ENCODE measurements around the gene TMEM108.

TMEM108 gene

DNA sequence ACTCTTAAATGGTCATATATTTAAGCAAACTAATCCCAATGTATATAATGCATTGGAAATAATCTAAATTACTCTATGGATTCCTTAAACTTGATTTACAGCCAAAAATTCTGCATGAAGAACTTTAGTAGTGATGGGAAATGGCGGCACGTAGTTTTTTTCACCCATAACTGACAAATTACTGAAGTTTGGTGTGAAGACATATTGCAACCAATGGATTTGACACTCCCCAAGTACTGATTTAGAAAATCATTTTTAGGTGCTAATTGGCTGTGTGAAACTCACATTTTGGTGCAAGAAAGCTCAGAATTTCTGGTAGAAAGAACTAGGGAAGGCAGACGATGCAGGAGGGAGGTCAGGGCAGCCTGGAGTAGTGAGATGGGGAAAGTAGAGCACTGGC, 19.3 kb upstream of the TMEM108 start:
- no peaks in the 10 kb centered on the region for H3K79me2 ChIP-seq (ENCODE audit: insufficient read depth, low read length)
- no peaks in the 10 kb centered on the region for H3K27me3 ChIP-seq (ENCODE audit: insufficient read depth, low read length, poor library complexity)
- no peaks in the 10 kb centered on the region for H4K20me1 ChIP-seq (ENCODE audit: insufficient read depth, low read length)
- H3K9me3 ChIP-seq (ENCODE audit: insufficient read depth, low read length, severe bottlenecking): no peaks in the 10 kb centered on the region
- TF ChIP-seq, protein P1, sequence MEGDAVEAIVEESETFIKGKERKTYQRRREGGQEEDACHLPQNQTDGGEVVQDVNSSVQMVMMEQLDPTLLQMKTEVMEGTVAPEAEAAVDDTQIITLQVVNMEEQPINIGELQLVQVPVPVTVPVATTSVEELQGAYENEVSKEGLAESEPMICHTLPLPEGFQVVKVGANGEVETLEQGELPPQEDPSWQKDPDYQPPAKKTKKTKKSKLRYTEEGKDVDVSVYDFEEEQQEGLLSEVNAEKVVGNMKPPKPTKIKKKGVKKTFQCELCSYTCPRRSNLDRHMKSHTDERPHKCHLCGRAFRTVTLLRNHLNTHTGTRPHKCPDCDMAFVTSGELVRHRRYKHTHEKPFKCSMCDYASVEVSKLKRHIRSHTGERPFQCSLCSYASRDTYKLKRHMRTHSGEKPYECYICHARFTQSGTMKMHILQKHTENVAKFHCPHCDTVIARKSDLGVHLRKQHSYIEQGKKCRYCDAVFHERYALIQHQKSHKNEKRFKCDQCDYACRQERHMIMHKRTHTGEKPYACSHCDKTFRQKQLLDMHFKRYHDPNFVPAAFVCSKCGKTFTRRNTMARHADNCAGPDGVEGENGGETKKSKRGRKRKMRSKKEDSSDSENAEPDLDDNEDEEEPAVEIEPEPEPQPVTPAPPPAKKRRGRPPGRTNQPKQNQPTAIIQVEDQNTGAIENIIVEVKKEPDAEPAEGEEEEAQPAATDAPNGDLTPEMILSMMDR (IDR thresholded peaks at IDR 0.05; ENCODE audit: borderline replicate concordance, extremely low read depth, low read length, poor library complexity, severe bottlenecking): no peak
- no peak for TF ChIP-seq EZH2 (IDR thresholded peaks at IDR 0.05; ENCODE audit: borderline replicate concordance, low read depth, low read length, severe bottlenecking)
- H3K36me3 ChIP-seq (ENCODE audit: insufficient read depth, low read length): no peaks in the 10 kb centered on the region
- no peak overlapping the region for H3K9ac ChIP-seq (ENCODE audit: low read depth, low read length)
- no peaks in the 10 kb centered on the region for H3K4me1 ChIP-seq (ENCODE audit: insufficient read depth, low read length)
- no peak overlapping the region for H3K4me3 ChIP-seq (ENCODE audit: low read depth in 1 of 2, low read length in 2 of 2)
- DNase-seq (no peak), ATAC-seq (ENCODE audit: insufficient read depth, low read depth) (no peak)
- no peak overlapping the region for H2AFZ ChIP-seq (ENCODE audit: low read depth, low read length)
- no peak overlapping the region for H3K4me2 ChIP-seq (ENCODE audit: insufficient read depth, low read length)
- no peak overlapping the region for H3K27ac ChIP-seq (ENCODE audit: low read length)

DNA sequence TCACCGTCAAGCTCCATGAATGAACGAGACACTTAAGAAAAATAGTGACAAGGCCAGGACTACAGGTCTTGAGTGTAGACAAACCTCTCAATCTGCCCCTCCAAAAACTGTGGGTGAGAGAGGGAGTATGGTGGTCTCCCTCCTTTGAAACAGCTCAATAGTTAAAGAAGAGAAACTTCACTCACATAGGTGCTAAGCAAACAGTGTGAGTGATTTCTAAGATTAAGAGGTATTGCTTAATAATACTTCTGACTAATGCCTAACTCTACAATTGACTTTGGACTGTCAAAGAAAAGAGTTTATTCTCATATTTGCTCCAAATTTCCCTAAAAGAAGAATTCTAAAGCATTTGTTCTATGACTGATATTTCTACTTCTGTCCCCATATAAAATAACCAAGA, 17.0 kb upstream of the TMEM108 start:
- Histone ChIP-seq H4K20me1 (ENCODE audit: insufficient read depth, low read length) (no peaks in the 10 kb centered on the region), H3K27me3 (ENCODE audit: insufficient read depth, low read length, poor library complexity) (no peaks in the 10 kb centered on the region), H3K27ac (ENCODE audit: low read length) (no peak overlapping the region), H3K4me3 (ENCODE audit: low read depth in 1 of 2, low read length in 2 of 2) (no peak overlapping the region), H3K36me3 (ENCODE audit: insufficient read depth, low read length) (no peaks in the 10 kb centered on the region), H3K9ac (ENCODE audit: low read depth, low read length) (no peak overlapping the region), H3K9me3 (ENCODE audit: insufficient read depth, low read length, severe bottlenecking) (no peaks in the 10 kb centered on the region), H3K4me2 (ENCODE audit: insufficient read depth, low read length) (no peak overlapping the region), H2AFZ (ENCODE audit: low read depth, low read length) (no peak overlapping the region), H3K4me1 (ENCODE audit: insufficient read depth, low read length) (no peaks in the 10 kb centered on the region), H3K79me2 (ENCODE audit: insufficient read depth, low read length) (no peaks in the 10 kb centered on the region)
- no peak for TF ChIP-seq EZH2 (IDR thresholded peaks at IDR 0.05; ENCODE audit: borderline replicate concordance, low read depth, low read length, severe bottlenecking)
- ATAC-seq (ENCODE audit: insufficient read depth, low read depth) (no peak), DNase-seq (no peak)

DNA sequence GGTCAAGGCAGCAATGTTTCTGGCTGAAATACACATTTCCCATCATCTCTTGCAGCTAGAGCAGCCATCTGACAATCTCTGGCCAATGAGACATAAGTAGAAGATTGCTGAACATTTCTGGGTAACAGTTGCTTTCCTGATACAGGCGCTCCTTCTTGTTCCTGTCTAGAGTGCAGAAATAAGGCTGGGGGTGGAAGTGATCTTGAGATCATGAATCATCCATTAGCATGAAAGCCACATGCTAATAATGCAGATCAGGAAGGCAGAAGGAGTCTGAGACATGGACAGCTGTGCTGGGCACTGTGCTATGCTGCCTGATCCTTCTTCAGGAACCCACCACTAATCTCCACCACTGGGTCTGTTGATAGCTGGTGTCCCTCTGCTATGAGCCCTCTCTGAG, 14.8 kb upstream of the TMEM108 start:
- Histone ChIP-seq H3K4me1 (ENCODE audit: insufficient read depth, low read length) (no peaks in the 10 kb centered on the region), H3K36me3 (ENCODE audit: insufficient read depth, low read length) (no peaks in the 10 kb centered on the region), H3K9me3 (ENCODE audit: insufficient read depth, low read length, severe bottlenecking) (no peaks in the 10 kb centered on the region), H3K27me3 (ENCODE audit: insufficient read depth, low read length, poor library complexity) (no peaks in the 10 kb centered on the region), H3K79me2 (ENCODE audit: insufficient read depth, low read length) (no peaks in the 10 kb centered on the region), H3K9ac (ENCODE audit: low read depth, low read length) (no peak overlapping the region), H3K4me2 (ENCODE audit: insufficient read depth, low read length) (no peak overlapping the region), H4K20me1 (ENCODE audit: insufficient read depth, low read length) (no peaks in the 10 kb centered on the region), H3K27ac (ENCODE audit: low read length) (no peak overlapping the region), H3K4me3 (ENCODE audit: low read depth in 1 of 2, low read length in 2 of 2) (no peak overlapping the region), H2AFZ (ENCODE audit: low read depth, low read length) (no peak overlapping the region)
- no peak for DNase-seq
- no peak for TF ChIP-seq EZH2 (IDR thresholded peaks at IDR 0.05; ENCODE audit: borderline replicate concordance, low read depth, low read length, severe bottlenecking)
- TF ChIP-seq, protein P1 (IDR thresholded peaks at IDR 0.05; ENCODE audit: borderline replicate concordance, extremely low read depth, low read length, poor library complexity, severe bottlenecking): no peak
- no peak for ATAC-seq (ENCODE audit: insufficient read depth, low read depth)

DNA sequence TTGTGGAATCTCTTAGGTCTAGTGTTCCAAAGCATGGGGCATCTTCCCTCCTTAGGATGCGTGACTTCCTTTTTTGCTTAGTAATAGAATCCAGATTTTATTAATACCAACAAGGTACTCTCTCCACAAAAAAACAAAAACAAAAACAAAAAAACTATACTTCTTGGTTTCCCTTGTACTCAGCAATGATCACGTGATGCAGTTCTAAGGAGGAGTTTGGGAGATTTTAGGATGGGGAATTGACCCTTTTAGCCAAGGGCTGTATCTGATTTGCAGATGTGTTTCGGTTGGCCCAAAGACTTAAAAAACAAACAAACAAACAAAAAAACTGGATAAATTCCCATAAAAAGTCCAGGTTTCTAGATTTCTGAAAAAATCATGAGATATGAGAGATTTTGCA, 12.6 kb upstream of the TMEM108 start:
- DNase-seq (no peak), ATAC-seq (ENCODE audit: insufficient read depth, low read depth) (no peak)
- Histone ChIP-seq H3K27me3 (ENCODE audit: insufficient read depth, low read length, poor library complexity) (no peaks in the 10 kb centered on the region), H3K36me3 (ENCODE audit: insufficient read depth, low read length) (no peaks in the 10 kb centered on the region), H2AFZ (ENCODE audit: low read depth, low read length) (no peak overlapping the region), H3K9ac (ENCODE audit: low read depth, low read length) (no peak overlapping the region), H3K27ac (ENCODE audit: low read length) (no peak overlapping the region), H3K4me1 (ENCODE audit: insufficient read depth, low read length) (no peaks in the 10 kb centered on the region), H4K20me1 (ENCODE audit: insufficient read depth, low read length) (no peaks in the 10 kb centered on the region), H3K9me3 (ENCODE audit: insufficient read depth, low read length, severe bottlenecking) (no peaks in the 10 kb centered on the region), H3K79me2 (ENCODE audit: insufficient read depth, low read length) (no peaks in the 10 kb centered on the region), H3K4me3 (ENCODE audit: low read depth in 1 of 2, low read length in 2 of 2) (no peak overlapping the region), H3K4me2 (ENCODE audit: insufficient read depth, low read length) (no peak overlapping the region)
- no peak for TF ChIP-seq EZH2 (IDR thresholded peaks at IDR 0.05; ENCODE audit: borderline replicate concordance, low read depth, low read length, severe bottlenecking)

Measured in DND-41 (cell line).